GM21786 (cell line): Measurements from ENCODE around the gene ANKRD12.

ENCODE experiments used
- ATAC-seq: cut with Tn5 transposase; IDR thresholded peaks from one replicate; pipeline ENCODE4 v1.9.1; 2021; ENCODE audit not compliant: unreplicated experiment

The ANKRD12 gene

GRCh38 chr18:9181275-9181674 is 44.7 kb downstream of the ANKRD12 start:
- no peak for ATAC-seq

GRCh38 chr18:9182852-9183399 is 46.3 kb downstream of the ANKRD12 start:
- no peak for ATAC-seq

GRCh38 chr18:9184998-9185613 is 48.5 kb downstream of the ANKRD12 start:
- no peak for ATAC-seq

DNA sequence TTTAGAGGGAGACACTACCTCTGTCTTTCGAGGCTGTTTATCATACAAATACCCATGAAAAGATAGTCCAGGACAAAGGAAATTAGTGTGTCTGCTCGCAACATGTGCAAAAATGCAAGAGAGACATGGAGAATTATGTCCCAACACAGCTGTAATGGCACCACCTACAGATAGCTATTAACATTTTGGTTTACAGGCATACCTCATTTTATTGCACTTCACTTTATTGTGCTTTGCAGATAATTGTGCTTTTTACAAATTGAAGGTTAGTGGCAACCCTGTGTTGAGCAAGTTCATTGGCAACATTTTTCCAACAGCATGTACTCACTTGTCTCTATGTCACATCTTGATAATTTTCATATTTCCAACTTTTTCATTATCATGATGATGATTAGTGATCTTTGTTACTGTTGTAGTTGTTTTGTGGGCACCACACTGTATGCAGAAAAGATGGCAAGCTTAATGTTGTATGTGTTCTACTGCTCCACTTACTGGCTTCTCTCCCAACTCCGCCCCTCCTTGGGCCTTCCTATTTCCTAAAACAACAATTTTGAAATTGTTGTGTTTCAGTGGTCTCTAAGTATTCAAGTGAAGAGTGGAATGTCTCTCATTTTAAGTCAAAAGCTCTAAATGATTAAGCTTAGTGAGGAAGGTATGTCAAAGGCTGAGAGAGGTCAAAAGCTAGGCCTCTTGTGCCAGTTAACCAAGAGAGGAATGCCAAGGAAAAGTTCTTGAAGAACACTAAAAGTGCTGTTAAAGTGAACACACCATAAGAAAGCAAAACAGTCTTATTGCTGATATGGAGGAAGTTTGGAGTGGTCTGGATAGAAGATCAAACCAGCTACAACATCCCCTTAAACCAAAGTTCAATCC is 52.0 kb downstream of the ANKRD12 start:
- no peak for ATAC-seq

DNA sequence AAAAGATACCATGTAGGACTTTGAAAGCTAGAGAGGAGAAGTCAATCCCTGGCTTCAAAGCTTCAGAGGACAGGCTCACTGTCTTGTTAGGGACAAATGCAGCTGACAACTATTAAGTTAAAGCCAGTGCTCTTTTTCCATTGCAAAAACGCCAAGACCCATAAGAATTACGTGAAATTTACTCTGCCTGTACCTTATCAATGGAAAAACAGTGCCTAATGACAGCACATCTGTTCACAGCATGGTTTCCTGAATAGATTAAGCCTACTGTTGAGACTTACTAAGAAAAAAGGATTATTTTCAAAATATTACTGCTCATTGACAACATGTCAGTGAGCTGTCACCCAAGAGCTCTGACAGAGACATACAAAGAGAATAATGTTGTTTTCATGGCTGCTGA is 52.9 kb downstream of the ANKRD12 start:
- no peak for ATAC-seq

GRCh38 chr18:9191658-9192256 is 55.2 kb downstream of the ANKRD12 start:
- no peak for ATAC-seq

DNA sequence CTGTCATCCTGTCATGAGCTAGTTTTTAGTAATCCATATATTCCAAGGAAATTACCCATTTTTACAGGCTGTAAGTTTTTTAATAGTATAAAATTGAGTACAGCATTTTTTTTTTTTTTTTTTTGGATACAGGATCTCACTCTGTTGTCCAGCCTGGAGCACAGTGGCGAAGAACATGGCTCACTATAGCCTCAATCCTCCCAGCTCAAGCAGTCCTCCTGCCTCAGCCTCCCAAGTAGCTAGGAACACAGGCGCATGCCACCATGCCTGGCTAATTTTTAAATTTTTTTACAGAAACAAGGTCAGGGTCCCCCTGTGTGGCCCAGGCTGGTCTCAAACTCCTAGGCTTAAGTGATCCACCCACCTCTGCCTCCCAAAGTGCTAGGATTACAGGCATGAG is 56.5 kb downstream of the ANKRD12 start:
- ATAC-seq = no peak

- ATAC-seq = no peak
These were observed 60.0 kb downstream of the ANKRD12 start for GRCh38 chr18:9196568-9196967.

GRCh38 chr18:9199681-9200080 is 63.1 kb downstream of the ANKRD12 start:
- no peak for ATAC-seq

DNA sequence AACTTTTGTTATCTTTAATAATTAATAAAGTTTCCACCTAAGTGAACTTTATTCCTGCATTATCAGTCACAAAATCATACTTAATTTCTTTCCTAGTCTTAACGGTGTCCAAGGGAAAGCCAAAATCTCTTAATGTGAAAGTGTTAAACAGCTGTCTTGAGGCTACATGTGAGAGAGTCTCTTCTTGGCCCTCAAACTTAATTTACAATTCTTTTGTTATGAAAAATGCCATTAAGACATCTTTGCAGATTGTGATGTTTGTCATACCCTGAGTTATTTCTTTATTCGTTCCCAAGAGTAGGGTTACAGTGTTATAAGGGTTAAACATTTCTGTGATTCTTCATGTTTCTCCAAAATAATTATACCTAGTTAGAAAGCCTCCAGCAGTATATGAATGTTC is 64.6 kb downstream of the ANKRD12 start:
- ATAC-seq = no peak

DNA sequence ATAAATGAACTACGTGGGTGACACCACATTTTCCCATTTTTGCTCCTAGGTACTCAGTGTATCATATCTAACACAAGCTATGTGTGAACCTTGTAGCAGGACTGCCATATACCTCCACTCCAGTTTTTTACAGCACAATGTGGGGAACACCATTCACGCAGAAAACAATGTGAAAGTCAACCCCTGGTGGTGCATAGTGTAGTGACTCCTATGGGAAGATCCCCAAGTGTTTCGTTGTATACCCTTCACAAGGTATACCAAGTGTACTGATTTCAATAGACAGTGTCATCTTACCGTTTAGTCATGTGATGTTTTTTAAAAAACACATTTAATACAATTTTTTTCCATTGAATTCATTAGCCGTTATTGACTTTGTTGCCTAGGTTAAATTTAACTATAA is 68.1 kb downstream of the ANKRD12 start:
- no peak for ATAC-seq

- ATAC-seq = no peak
These were observed 69.8 kb downstream of the ANKRD12 start for GRCh38 chr18:9206421-9206820.

GRCh38 chr18:9209279-9209678 is 72.7 kb downstream of the ANKRD12 start:
- no peak for ATAC-seq

- no peak for ATAC-seq
These were observed 74.4 kb downstream of the ANKRD12 start for GRCh38 chr18:9210966-9211365.

- ATAC-seq = no peak
These were observed 75.4 kb downstream of the ANKRD12 start for GRCh38 chr18:9211955-9212354.

DNA sequence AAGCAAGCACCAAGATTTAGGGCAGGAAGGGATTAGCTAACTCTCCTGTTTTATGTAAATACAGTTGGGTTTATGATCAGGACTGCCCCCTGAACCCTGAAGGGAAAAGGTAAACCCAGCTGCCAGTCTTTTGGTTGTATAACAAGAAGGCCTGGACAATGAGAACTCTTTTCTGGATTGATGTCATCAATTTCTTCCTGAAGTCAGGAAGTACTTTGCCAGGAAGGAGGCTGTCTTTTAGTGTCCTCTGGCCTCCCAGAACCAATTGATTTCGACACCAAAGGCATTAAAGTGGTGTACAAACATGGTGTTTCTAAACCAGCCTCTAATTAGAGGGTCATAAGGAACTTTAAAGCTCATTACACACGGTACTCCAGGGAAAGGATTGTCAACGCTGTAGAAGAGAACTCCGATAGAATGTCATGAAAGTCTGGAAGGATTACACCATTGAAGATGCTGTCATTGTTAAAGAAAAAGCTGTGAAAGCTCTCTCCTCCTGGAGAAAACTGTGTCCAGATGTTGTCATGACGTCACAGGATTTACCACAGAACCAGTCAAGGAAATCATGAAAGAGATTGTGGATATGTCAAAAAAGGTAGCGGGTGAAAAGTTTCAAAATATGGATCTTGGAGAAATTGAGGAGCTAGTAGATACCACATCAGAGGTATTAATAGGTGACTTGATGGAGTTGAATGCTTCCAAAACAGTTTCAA is 78.8 kb downstream of the ANKRD12 start:
- ATAC-seq = no peak

DNA sequence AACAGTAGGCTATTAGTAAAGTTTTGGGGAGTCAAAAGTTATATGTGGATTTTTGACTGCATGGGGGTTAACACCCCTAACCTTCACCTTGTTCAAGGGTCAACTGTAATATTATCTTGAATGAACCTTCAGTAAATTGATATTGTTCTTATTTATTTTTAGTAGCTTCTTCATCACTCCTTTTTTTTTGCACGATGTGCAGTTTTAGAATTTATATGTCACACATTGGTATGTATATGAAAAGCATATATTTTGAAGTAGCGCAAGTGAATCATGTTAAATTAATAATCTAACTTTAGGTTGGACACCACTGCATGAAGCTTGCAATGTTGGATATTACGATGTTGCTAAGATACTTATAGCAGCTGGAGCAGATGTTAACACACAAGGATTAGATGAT is 79.9 kb downstream of the ANKRD12 start:
- no peak for ATAC-seq

DNA sequence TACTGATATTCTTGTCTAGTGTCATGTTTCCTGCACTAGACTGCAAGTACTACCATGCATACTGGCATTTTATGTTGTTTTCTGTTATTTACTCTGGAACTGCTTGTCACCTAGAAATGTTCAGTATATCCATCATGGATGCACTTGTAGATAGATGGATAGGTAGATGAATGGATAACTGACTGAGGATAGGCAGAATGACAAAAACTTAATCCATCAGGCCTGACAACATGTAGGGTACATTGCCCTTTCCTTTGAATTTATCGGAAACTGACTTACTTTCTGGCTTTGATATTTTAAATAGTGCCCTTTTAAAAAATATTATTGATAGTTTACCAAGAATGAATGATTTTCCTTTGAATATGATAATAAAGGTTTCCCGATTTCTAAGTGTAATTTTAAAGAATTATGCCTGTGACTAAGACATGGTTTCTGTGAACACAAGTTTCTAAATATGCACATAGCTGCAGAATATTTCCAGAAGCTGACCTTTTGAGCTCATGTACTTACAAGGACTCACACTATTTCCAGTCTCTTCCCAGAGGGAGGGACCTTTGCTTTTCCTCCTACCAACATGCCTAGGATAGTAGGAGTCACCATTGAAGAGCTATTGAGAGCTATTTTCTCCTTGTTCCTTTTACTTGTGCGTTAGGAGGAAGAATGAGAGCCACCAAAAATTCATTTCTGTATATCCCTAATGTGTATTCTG is 81.3 kb downstream of the ANKRD12 start:
- no peak for ATAC-seq

GRCh38 chr18:9221040-9221439 is 84.5 kb downstream of the ANKRD12 start:
- ATAC-seq = no peak

- ATAC-seq = no peak
These were observed 85.1 kb downstream of the ANKRD12 start for GRCh38 chr18:9221661-9222060.

DNA sequence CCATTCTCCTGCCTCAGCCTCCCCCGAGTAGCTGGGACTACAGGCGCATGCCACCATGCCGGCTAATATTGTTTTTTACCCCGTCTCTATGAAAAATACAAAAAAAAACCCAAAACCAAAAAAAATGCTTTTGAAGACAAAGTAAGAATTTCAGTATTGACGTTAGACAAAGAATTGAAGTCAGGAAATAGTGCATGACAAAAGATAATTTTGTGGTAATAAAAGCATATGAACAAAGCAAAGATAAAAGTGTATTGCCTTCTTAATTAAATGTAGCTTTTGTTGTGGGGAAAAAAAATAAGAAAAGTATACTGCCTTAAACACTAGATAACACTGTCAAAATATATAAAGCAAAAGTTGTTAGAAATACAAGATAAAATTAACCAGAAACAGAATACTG is 86.8 kb downstream of the ANKRD12 start:
- no peak for ATAC-seq
